Measurements from ENCODE around the gene HSDL1. TPM values are rescaled to one million over a fixed set of nuclear protein-coding genes. Genes with fewer than 3 reads are reported as not detected.

Gene HSDL1
- total RNA-seq, 1 experiment from 2014 or later = 34.2 TPM

- Histone ChIP-seq H4K8ac (replicated peaks; ENCODE audit: insufficient read length, low read depth, low read length) (no peak overlapping the region), H3K18ac (ENCODE audit: insufficient read length, low read depth, low read length) (no peak overlapping the region), H3K56ac (ENCODE audit: insufficient read length, low read depth, low read length) (no peak overlapping the region), H2BK5ac (ENCODE audit: insufficient read length, low read length) (no peak overlapping the region), H2BK120ac (ENCODE audit: low read depth, low read length, poor library complexity, severe bottlenecking) (no peak overlapping the region), H3K79me1 (ENCODE audit: insufficient read depth, low read depth, low read length, poor library complexity, severe bottlenecking) (no peaks in the 10 kb centered on the region), H3T11ph (ENCODE audit: low read length) (no peak overlapping the region), H2AFZ (ENCODE audit: low read length) (no peak overlapping the region), H3K14ac (ENCODE audit: insufficient read depth, low read length) (no peak overlapping the region), H2AK5ac (ENCODE audit: insufficient read length, low read length) (no peak overlapping the region), H3K79me2 (ENCODE audit: insufficient read depth, low read length) (no peaks in the 10 kb centered on the region), H3K23ac (ENCODE audit: insufficient read length, low read depth, low read length) (no peak overlapping the region), H3K9me3 (ENCODE audit: control insufficient read depth, low read depth, low read length) (no peaks in the 10 kb centered on the region), H4K20me1 (ENCODE audit: control insufficient read depth, insufficient read depth, insufficient read length) (no peaks in the 10 kb centered on the region), H2BK15ac (ENCODE audit: low read depth, low read length) (no peak overlapping the region), H3K23me2 (ENCODE audit: insufficient read length, low read depth, low read length, poor library complexity, severe bottlenecking) (no peaks in the 10 kb centered on the region), H3K27ac (ENCODE audit: insufficient read length, low read depth, low read length) (no peak overlapping the region), H3K4me2 (ENCODE audit: insufficient read depth, insufficient read length, low read length) (no peak overlapping the region), H3K4ac (ENCODE audit: low read depth, low read length) (no peak overlapping the region), H3K27me3 (ENCODE audit: insufficient read depth, low read length) (no peaks in the 10 kb centered on the region), H2BK12ac (ENCODE audit: insufficient read length, low read depth, low read length) (no peak overlapping the region), H4K5ac (ENCODE audit: insufficient read length, low read depth, low read length) (no peak overlapping the region), H4K91ac (ENCODE audit: insufficient read length, low read depth, low read length) (no peak overlapping the region), H3K4me1 (ENCODE audit: insufficient read depth, low read length) (no peaks in the 10 kb centered on the region), H2BK20ac (ENCODE audit: low read depth, low read length, poor library complexity, severe bottlenecking) (no peak overlapping the region), H3K9ac (ENCODE audit: extremely low read depth, insufficient read length, low read length) (no peak overlapping the region)
- no peak for TF ChIP-seq CTCF (conservative IDR thresholded peaks at IDR 0.05)
- no CpG with 5 or more reads among the region's 3 CpGs for WGBS (ENCODE audit: extremely low coverage, insufficient read length, low lambda C conversion rate)
- Mint-ChIP-seq H3K36me3 (ENCODE audit: insufficient read depth in 1 of 3, low read depth in 3 of 3) (peaks cover 10 to 58% (median 37%) of the 10 kb centered on the region in 3 experiments; a peak in 6 of 7 replicates), H3K4me1 (no peaks in the 10 kb centered on the region), H3K9me3 (no peaks in the 10 kb centered on the region), H3K27ac (no peak overlapping the region), H3K4me3 (no peak overlapping the region), H3K27me3 (ENCODE audit: low read depth) (no peaks in the 10 kb centered on the region)
- DNase-seq = no peak
These were observed 70.3 kb downstream of the HSDL1 start for GRCh38 chr16:84074721-84075120.

Other genes with a start within 250 kb of the HSDL1 start
- 6.8 and 7.1 TPM in 2 replicates for gene MLYCD, start 246.1 kb downstream of the HSDL1 start, total RNA-seq (2021)
- gene OSGIN1, start 191.9 kb downstream of the HSDL1 start, total RNA-seq (2021) = 0.48 and 0.63 TPM in 2 replicates
- gene NECAB2, start 176.9 kb downstream of the HSDL1 start, total RNA-seq (2021) = 11.7 and 12.6 TPM in 2 replicates
- 0.35 TPM in 1 of 2 replicates, not detected in the other for gene SLC38A8, start 102.4 kb downstream of the HSDL1 start, total RNA-seq (2021)
- gene MBTPS1, start 28.2 kb downstream of the HSDL1 start, total RNA-seq (2021) = 46.8 and 48.7 TPM in 2 replicates
- 0.15 TPM in 1 of 2 replicates, not detected in the other for gene DNAAF1, start 131 bp upstream of the HSDL1 start, total RNA-seq (2021)
- 78.6 and 81.3 TPM in 2 replicates for gene TAF1C, start 41.9 kb upstream of the HSDL1 start, total RNA-seq (2021)
- 0.99 and 1.0 TPM in 2 replicates for gene ADAD2, start 46.0 kb upstream of the HSDL1 start, total RNA-seq (2021)
- not detected in 2 replicates for gene KCNG4, start 94.8 kb upstream of the HSDL1 start, total RNA-seq (2021)
- gene WFDC1, start 149.7 kb upstream of the HSDL1 start, total RNA-seq (2021) = 0.24 and 0.29 TPM in 2 replicates
- gene ATP2C2, start 223.4 kb upstream of the HSDL1 start, total RNA-seq (2021) = 2.8 and 4.0 TPM in 2 replicates

All from H9 (cell line).